ENCODE data around the gene ITPRIPL2. TPM values are rescaled to one million over a fixed set of nuclear protein-coding genes. Genes with fewer than 3 reads are reported as not detected.

The ITPRIPL2 gene
- total RNA-seq, 1 experiment from 2014 or later: 5.5 TPM

GRCh38 chr16:19126300-19126699 lies 12.5 kb downstream of the ITPRIPL2 start:
- Histone ChIP-seq H3K27me3 (ENCODE audit: control insufficient read depth, insufficient read depth, low read length) (no peaks in the 10 kb centered on the region), H3K4me3 (ENCODE audit: insufficient read depth, low read depth, low read length) (no peak overlapping the region), H3K36me3 (replicated peaks; ENCODE audit: control insufficient read depth, insufficient read depth, low read length) (no peaks in the 10 kb centered on the region)
- DNase-seq: no peak

- DNase-seq: no peak
- Histone ChIP-seq H3K4me3 (ENCODE audit: insufficient read depth, low read depth, low read length) (no peak overlapping the region), H3K27me3 (ENCODE audit: control insufficient read depth, insufficient read depth, low read length) (no peaks in the 10 kb centered on the region), H3K36me3 (replicated peaks; ENCODE audit: control insufficient read depth, insufficient read depth, low read length) (no peaks in the 10 kb centered on the region)
These were observed 13.4 kb downstream of the ITPRIPL2 start for GRCh38 chr16:19127205-19127604.

GRCh38 chr16:19127674-19128131 lies 13.9 kb downstream of the ITPRIPL2 start:
- Histone ChIP-seq H3K36me3 (replicated peaks; ENCODE audit: control insufficient read depth, insufficient read depth, low read length) (no peaks in the 10 kb centered on the region), H3K27me3 (ENCODE audit: control insufficient read depth, insufficient read depth, low read length) (no peaks in the 10 kb centered on the region), H3K4me3 (ENCODE audit: insufficient read depth, low read depth, low read length) (no peak overlapping the region)
- DNase-seq: no peak

GRCh38 chr16:19128454-19129200 lies 14.9 kb downstream of the ITPRIPL2 start:
- Histone ChIP-seq H3K27me3 (ENCODE audit: control insufficient read depth, insufficient read depth, low read length) (no peaks in the 10 kb centered on the region), H3K36me3 (replicated peaks; ENCODE audit: control insufficient read depth, insufficient read depth, low read length) (no peaks in the 10 kb centered on the region), H3K4me3 (ENCODE audit: insufficient read depth, low read depth, low read length) (no peak overlapping the region)
- DNase-seq: no peak

GRCh38 chr16:19130385-19130784 lies 16.6 kb downstream of the ITPRIPL2 start:
- Histone ChIP-seq H3K36me3 (replicated peaks; ENCODE audit: control insufficient read depth, insufficient read depth, low read length) (no peaks in the 10 kb centered on the region), H3K27me3 (ENCODE audit: control insufficient read depth, insufficient read depth, low read length) (no peaks in the 10 kb centered on the region), H3K4me3 (ENCODE audit: insufficient read depth, low read depth, low read length) (no peak overlapping the region)
- DNase-seq: no peak

- no peaks in the 10 kb centered on the region for H3K36me3 ChIP-seq (replicated peaks; ENCODE audit: control insufficient read depth, insufficient read depth, low read length)
- DNase-seq: no peak
- no peaks in the 10 kb centered on the region for H3K27me3 ChIP-seq (ENCODE audit: control insufficient read depth, insufficient read depth, low read length)
- H3K4me3 ChIP-seq (ENCODE audit: insufficient read depth, low read depth, low read length): no peak overlapping the region
These were observed 17.4 kb downstream of the ITPRIPL2 start for GRCh38 chr16:19130852-19131824.

GRCh38 chr16:19131825-19132218 lies 18.1 kb downstream of the ITPRIPL2 start:
- no peaks in the 10 kb centered on the region for H3K27me3 ChIP-seq (ENCODE audit: control insufficient read depth, insufficient read depth, low read length)
- H3K36me3 ChIP-seq (replicated peaks; ENCODE audit: control insufficient read depth, insufficient read depth, low read length): no peaks in the 10 kb centered on the region
- no peak overlapping the region for H3K4me3 ChIP-seq (ENCODE audit: insufficient read depth, low read depth, low read length)
- DNase-seq: no peak

GRCh38 chr16:19132255-19132654 lies 18.5 kb downstream of the ITPRIPL2 start:
- Histone ChIP-seq H3K36me3 (replicated peaks; ENCODE audit: control insufficient read depth, insufficient read depth, low read length) (no peaks in the 10 kb centered on the region), H3K27me3 (ENCODE audit: control insufficient read depth, insufficient read depth, low read length) (no peaks in the 10 kb centered on the region), H3K4me3 (ENCODE audit: insufficient read depth, low read depth, low read length) (no peak overlapping the region)
- DNase-seq: no peak

GRCh38 chr16:19132898-19133297 lies 19.1 kb downstream of the ITPRIPL2 start:
- Histone ChIP-seq H3K27me3 (ENCODE audit: control insufficient read depth, insufficient read depth, low read length) (no peaks in the 10 kb centered on the region), H3K36me3 (replicated peaks; ENCODE audit: control insufficient read depth, insufficient read depth, low read length) (no peaks in the 10 kb centered on the region), H3K4me3 (ENCODE audit: insufficient read depth, low read depth, low read length) (no peak overlapping the region)
- no peak for DNase-seq

GRCh38 chr16:19133600-19133999 lies 19.8 kb downstream of the ITPRIPL2 start:
- Histone ChIP-seq H3K27me3 (ENCODE audit: control insufficient read depth, insufficient read depth, low read length) (no peaks in the 10 kb centered on the region), H3K4me3 (ENCODE audit: insufficient read depth, low read depth, low read length) (no peak overlapping the region), H3K36me3 (replicated peaks; ENCODE audit: control insufficient read depth, insufficient read depth, low read length) (no peaks in the 10 kb centered on the region)
- DNase-seq: no peak

- no peak for DNase-seq
- Histone ChIP-seq H3K27me3 (ENCODE audit: control insufficient read depth, insufficient read depth, low read length) (no peaks in the 10 kb centered on the region), H3K4me3 (ENCODE audit: insufficient read depth, low read depth, low read length) (no peak overlapping the region), H3K36me3 (replicated peaks; ENCODE audit: control insufficient read depth, insufficient read depth, low read length) (no peaks in the 10 kb centered on the region)
These were observed 21.6 kb downstream of the ITPRIPL2 start for GRCh38 chr16:19135201-19135842.

GRCh38 chr16:19135896-19136438 lies 22.2 kb downstream of the ITPRIPL2 start:
- H3K27me3 ChIP-seq (ENCODE audit: control insufficient read depth, insufficient read depth, low read length): no peaks in the 10 kb centered on the region
- H3K4me3 ChIP-seq (ENCODE audit: insufficient read depth, low read depth, low read length): no peak overlapping the region
- H3K36me3 ChIP-seq (replicated peaks; ENCODE audit: control insufficient read depth, insufficient read depth, low read length): no peaks in the 10 kb centered on the region
- no peak for DNase-seq

GRCh38 chr16:19136549-19137196 lies 22.9 kb downstream of the ITPRIPL2 start:
- Histone ChIP-seq H3K27me3 (ENCODE audit: control insufficient read depth, insufficient read depth, low read length) (no peaks in the 10 kb centered on the region), H3K36me3 (replicated peaks; ENCODE audit: control insufficient read depth, insufficient read depth, low read length) (no peaks in the 10 kb centered on the region), H3K4me3 (ENCODE audit: insufficient read depth, low read depth, low read length) (no peak overlapping the region)
- no peak for DNase-seq
